Panc1 (cell line): ENCODE measurements around the gene HOMER1. TPM values are rescaled to one million over a fixed set of nuclear protein-coding genes. Genes with fewer than 3 reads are reported as not detected.

Experiments
- ATAC-seq: fragments of 200-7000 bp; cut with Tn5 transposase; 2 replicates; pipeline ENCODE4 v1.9.1; 2020; ENCODE audit warnings: mild to moderate bottlenecking, moderate library complexity
- BruUV-seq: library from RNA; stranded (reverse); fragments of 400-500 nt; replicated peaks from 2 replicates; lab custom pipeline; 2021; lab: Mats Ljungman, UMichigan
- CTCF ChIA-PET: fragments of 300-600 bp; sonication (Branson Sonifier 250); formaldehyde crosslinking; loops from one replicate; lab custom pipeline; 2022; ENCODE audit warnings: antibody characterized with exemption; lab: Charles Lee
- POLR2A ChIA-PET: fragments of 300-600 bp; sonication (Branson Sonifier 250); formaldehyde crosslinking; loops from one replicate; lab custom pipeline; 2022; ENCODE audit warnings: antibody characterized with exemption; lab: Charles Lee
- DNase-seq: peaks from one replicate; pipeline ENCODE4 v3.0.0-alpha.2; 2010; ENCODE audit warnings: low read depth, low spot score
- H3K27ac ChIP-seq: 2 replicates; pipeline ENCODE4 v1.5.1; 2011; ENCODE audit warnings: mild to moderate bottlenecking, low read length, inconsistent platforms
- H3K27me3 ChIP-seq: fragments of 200-500 bp; sonication (Bioruptor generic); 2 replicates; pipeline ENCODE4 v1.6.0; 2014; ENCODE audit warnings: low read length, inconsistent platforms; ENCODE audit not compliant: control insufficient read depth, insufficient read depth
- H3K36me3 ChIP-seq: fragments of 200-500 bp; sonication (Bioruptor generic); 2 replicates; pipeline ENCODE4 v1.5.1; 2014; ENCODE audit warnings: inconsistent platforms, mild to moderate bottlenecking, low read length, moderate library complexity; ENCODE audit not compliant: control insufficient read depth, insufficient read depth
- H3K4me1 ChIP-seq: 2 replicates; pipeline ENCODE4 v1.5.1; 2011; ENCODE audit warnings: inconsistent platforms, mild to moderate bottlenecking, low read length, moderate library complexity; ENCODE audit not compliant: control insufficient read depth, insufficient read depth
- H3K4me3 ChIP-seq, 2 experiments: 2 replicates each; pipeline ENCODE4 v1.5.1; 2011 to 2012; ENCODE audit warnings: low read depth in 2 of 2, low read length in 2 of 2, mild to moderate bottlenecking in 2 of 2, inconsistent platforms in 1 of 2, moderate library complexity in 1 of 2
- H3K9me3 ChIP-seq: fragments of 200-500 bp; sonication (Bioruptor generic); 2 replicates; pipeline ENCODE4 v1.5.1; 2014; ENCODE audit warnings: low read depth, mild to moderate bottlenecking, inconsistent platforms, low read length, moderate library complexity; ENCODE audit not compliant: control insufficient read depth, insufficient read depth
- CTCF ChIP-seq: fragments of 450-650 bp; IDR thresholded peaks from 2 replicates; pipeline ENCODE4 v1.5.1; 2017; ENCODE audit warnings: mild to moderate bottlenecking
- POLR2AphosphoS5 ChIP-seq: IDR thresholded peaks from 2 replicates; pipeline ENCODE4 v1.6.1; 2012; ENCODE audit warnings: mild to moderate bottlenecking, low read depth, low read length, moderate library complexity
- SIN3A ChIP-seq: IDR thresholded peaks from 2 replicates; pipeline ENCODE4 v1.6.1; 2012; ENCODE audit warnings: low read depth, mild to moderate bottlenecking, low read length, moderate library complexity, borderline replicate concordance; ENCODE audit not compliant: insufficient read depth
- TCF7L2 ChIP-seq: IDR thresholded peaks from 2 replicates; pipeline ENCODE4 v1.6.1; 2011; ENCODE audit warnings: mild to moderate bottlenecking, low read depth, low read length, inconsistent platforms
- in situ Hi-C: cut with HindIII; loops from 2 replicates; pipeline ENCODE4 v1.10.0; 2016; ENCODE audit warnings: low sequenced_read_pairs, low pct_unique_long_range_greater_than_20kb
- intact Hi-C: fragments of 100-400 bp; cut with micrococcal nuclease; formaldehyde crosslinking; loops from one replicate; pipeline ENCODE4 v1.10.0; 2022; ENCODE audit not compliant: unreplicated experiment
- total RNA-seq: library from RNA; stranded (reverse); gene quantifications from one replicate; pipeline ENCODE4 v1.2.1, GENCODE V29; 2021; ENCODE audit not compliant: unreplicated experiment
- TF ChIP-seq, protein P1 (sequence below), 2 experiments: IDR thresholded peaks; 2 replicates each; pipeline ENCODE4 v1.6.1; 2011 to 2012; ENCODE audit warnings: low read depth in 2 of 2, control low read depth in 1 of 2, low read length in 1 of 2, mild to moderate bottlenecking in 1 of 2, moderate library complexity in 1 of 2; ENCODE audit not compliant: insufficient read depth in 1 of 2

Gene HOMER1
- total RNA-seq, 1 experiment from 2014 or later: 19.6 TPM

DNA sequence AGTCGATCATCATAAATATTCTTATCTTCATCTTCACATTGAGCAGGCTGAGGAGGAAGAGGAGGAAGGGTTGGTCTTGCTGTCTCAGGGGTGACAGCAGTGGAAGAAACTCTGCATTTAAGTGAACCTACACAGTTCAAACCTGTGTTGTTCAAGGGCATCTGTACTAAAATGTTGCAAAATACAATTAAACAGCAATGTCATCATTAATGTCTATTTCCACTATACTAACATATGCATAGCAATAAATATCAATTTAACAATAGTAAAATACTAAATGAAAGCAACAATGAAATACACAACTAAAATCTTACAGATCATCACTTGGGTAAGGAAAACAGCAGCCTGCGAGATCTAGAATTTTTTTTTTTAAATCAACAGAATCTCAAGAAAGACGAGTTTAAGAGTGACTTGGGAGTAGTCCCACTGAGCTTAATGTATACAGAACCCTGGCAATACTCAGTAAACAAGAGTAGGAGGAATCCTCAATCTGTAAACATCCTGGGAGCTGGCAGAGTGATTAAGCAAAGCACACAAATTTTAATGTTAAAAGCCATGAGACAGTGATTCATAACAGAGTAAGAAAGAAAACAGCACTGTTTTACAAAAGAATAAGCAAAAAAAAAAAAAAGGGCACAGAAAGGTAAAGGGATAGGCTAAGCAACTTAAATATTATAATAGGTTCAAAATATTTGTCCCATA is 10.0 kb downstream of the HOMER1 start:
- CTCF ChIA-PET: no interaction called here
- TF ChIP-seq, protein P1, sequence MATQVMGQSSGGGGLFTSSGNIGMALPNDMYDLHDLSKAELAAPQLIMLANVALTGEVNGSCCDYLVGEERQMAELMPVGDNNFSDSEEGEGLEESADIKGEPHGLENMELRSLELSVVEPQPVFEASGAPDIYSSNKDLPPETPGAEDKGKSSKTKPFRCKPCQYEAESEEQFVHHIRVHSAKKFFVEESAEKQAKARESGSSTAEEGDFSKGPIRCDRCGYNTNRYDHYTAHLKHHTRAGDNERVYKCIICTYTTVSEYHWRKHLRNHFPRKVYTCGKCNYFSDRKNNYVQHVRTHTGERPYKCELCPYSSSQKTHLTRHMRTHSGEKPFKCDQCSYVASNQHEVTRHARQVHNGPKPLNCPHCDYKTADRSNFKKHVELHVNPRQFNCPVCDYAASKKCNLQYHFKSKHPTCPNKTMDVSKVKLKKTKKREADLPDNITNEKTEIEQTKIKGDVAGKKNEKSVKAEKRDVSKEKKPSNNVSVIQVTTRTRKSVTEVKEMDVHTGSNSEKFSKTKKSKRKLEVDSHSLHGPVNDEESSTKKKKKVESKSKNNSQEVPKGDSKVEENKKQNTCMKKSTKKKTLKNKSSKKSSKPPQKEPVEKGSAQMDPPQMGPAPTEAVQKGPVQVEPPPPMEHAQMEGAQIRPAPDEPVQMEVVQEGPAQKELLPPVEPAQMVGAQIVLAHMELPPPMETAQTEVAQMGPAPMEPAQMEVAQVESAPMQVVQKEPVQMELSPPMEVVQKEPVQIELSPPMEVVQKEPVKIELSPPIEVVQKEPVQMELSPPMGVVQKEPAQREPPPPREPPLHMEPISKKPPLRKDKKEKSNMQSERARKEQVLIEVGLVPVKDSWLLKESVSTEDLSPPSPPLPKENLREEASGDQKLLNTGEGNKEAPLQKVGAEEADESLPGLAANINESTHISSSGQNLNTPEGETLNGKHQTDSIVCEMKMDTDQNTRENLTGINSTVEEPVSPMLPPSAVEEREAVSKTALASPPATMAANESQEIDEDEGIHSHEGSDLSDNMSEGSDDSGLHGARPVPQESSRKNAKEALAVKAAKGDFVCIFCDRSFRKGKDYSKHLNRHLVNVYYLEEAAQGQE (IDR thresholded peaks at IDR 0.05; ENCODE audit: insufficient read depth in 1 of 2, low read depth in 2 of 2, low read length in 1 of 2): no peak
- no peak for TF ChIP-seq POLR2AphosphoS5
- Histone ChIP-seq H3K27ac (no peak overlapping the region), H3K36me3 (no peaks in the 10 kb centered on the region), H3K4me3 (no peak overlapping the region), H3K9me3 (no peaks in the 10 kb centered on the region), H3K4me1 (peaks cover 28% of the 10 kb centered on the region), H3K27me3 (no peaks in the 10 kb centered on the region)
- no TSS peak for BruUV-seq
- POLR2A ChIA-PET: interaction anchor here (0.7 kb wide), 1 partner anchor 299 kb away, joined by 12 read pairs; no protein-coding TSS in a partner anchor
- ATAC-seq (peak; percentile 85; the same call in 1 of the 2 replicates), DNase-seq (peak; percentile 81)
- intact Hi-C loops: no loop called here
- in situ Hi-C loops: no loop called here

DNA sequence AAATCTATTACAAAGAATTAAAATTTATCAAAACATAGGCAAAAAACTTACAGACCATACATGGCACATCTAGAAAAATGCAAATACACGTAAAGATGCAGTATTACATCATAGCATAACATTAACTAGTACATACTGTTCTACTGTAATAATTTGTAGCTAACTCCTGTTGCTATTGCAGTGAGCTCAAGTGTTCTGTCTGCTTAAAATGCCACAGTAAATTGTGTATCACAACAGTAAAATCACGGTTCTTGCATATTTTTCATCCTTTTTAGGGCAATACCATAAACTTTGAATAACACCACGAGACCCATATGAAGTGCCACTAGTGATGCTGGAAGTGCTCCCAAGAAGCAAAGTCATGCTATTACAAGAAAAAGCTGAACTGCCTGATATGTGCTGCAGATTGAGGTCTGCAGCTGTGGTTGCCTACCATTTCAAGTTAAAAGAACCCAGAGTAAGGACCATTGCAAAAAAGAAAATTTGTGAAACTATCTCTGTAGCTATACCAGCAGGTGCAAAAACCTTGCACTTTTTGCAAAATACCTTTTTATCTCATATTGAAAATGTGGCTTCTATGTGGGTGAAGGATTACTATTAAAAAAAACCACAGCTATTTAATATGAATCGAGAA is 14.2 kb downstream of the HOMER1 start:
- DNase-seq: no peak
- H3K36me3 ChIP-seq: no peaks in the 10 kb centered on the region
- H3K4me1 ChIP-seq: peaks cover 23% of the 10 kb centered on the region
- H3K27me3 ChIP-seq: no peaks in the 10 kb centered on the region
- intact Hi-C loops: no loop called here
- H3K9me3 ChIP-seq: no peaks in the 10 kb centered on the region
- BruUV-seq: no TSS peak
- no peak overlapping the region for H3K27ac ChIP-seq
- no peak for ATAC-seq
- no peak for TF ChIP-seq TCF7L2
- no peak for TF ChIP-seq POLR2AphosphoS5
- TF ChIP-seq SIN3A: no peak
- no peak for TF ChIP-seq CTCF
- TF ChIP-seq, protein P1 (IDR thresholded peaks at IDR 0.05; ENCODE audit: insufficient read depth in 1 of 2, low read depth in 2 of 2, low read length in 1 of 2): no peak
- H3K4me3 ChIP-seq: no peak overlapping the region
- ChIA-PET POLR2A (no interaction called here), CTCF (no interaction called here)
- in situ Hi-C loops: no loop called here
